Psoas muscle (tissue), 8 donors: ENCODE data around the gene CDIP1. TPM values are rescaled to one million over a fixed set of nuclear protein-coding genes. Genes with fewer than 3 reads are reported as not detected.

Experiments used
- ATAC-seq, 4 donors: fragments of 200-7000 bp; cut with Tn5 transposase; one replicate each; pipeline ENCODE4 v1.9.1; 2020; ENCODE audit warnings: moderate library complexity in 3 of 4, mild to moderate bottlenecking in 2 of 4
- DNase-seq, 2 donors: peaks; one replicate each; pipeline ENCODE4 v3.0.0-alpha.2; 2020
- H3K27ac ChIP-seq: fragments of 200-600 bp; one replicate; pipeline ENCODE4 v1.8.0; 2022
- H3K27me3 ChIP-seq, 3 donors: fragments of 200-600 bp in 1 of 3; one replicate each; pipeline versions ENCODE4 v1.6.1 to v1.8.0; 2013 to 2022; ENCODE audit warnings: low read length in 2 of 3, mild to moderate bottlenecking in 2 of 3, moderate library complexity in 1 of 3; ENCODE audit not compliant: insufficient read depth in 3 of 3
- H3K36me3 ChIP-seq, 2 donors: fragments of 200-600 bp in 1 of 2; one replicate each; pipeline versions ENCODE4 v1.6.1 to v1.8.0; 2013 to 2022; ENCODE audit warnings: low read depth in 1 of 2, mild to moderate bottlenecking in 1 of 2, moderate library complexity in 1 of 2; ENCODE audit not compliant: insufficient read depth in 1 of 2
- H3K4me1 ChIP-seq: fragments of 200-600 bp; one replicate; pipeline ENCODE4 v1.8.0; 2022
- H3K4me3 ChIP-seq: fragments of 200-600 bp; one replicate; pipeline ENCODE4 v1.8.0; 2022; ENCODE audit warnings: mild to moderate bottlenecking
- H3K9me3 ChIP-seq: fragments of 200-600 bp; one replicate; pipeline ENCODE4 v1.8.0; 2022
- CTCF ChIP-seq: fragments of 200-600 bp; IDR thresholded peaks from one replicate; pipeline ENCODE4 v1.8.0; 2022; ENCODE audit warnings: antibody characterized with exemption
- WGBS, 3 donors: extraction: QIAGEN DNeasy Blood & Tissue Kit; methylation state at CpG; one replicate each; pipeline versions ENCODE4 v1.1.6 to v1.1.7; 2013; 5-methylcytosine and 5-hydroxymethylcytosine counted together
- intact Hi-C, 2 donors: fragments of 100-400 bp; cut with DNase I; formaldehyde crosslinking; loops; one replicate each; pipeline versions ENCODE4 v1.11.0 to v1.14.2; 2022
- polyA plus RNA-seq, 3 donors: library from polyadenylated mRNA; stranded (reverse); fragments of 200-250 nt; gene quantifications; one replicate each; pipeline ENCODE4 v1.2.3, GENCODE V29; 2013
- total RNA-seq, 4 donors: library from RNA; stranded (reverse); fragmentation: NEBNext Ultra II Directional in 2 of 4; extraction: Animal tissue kit (Norgen Biotek cat#: 25700) in 2 of 4; gene quantifications; one replicate each; pipeline versions ENCODE4 v1.2.1 to v1.2.4, GENCODE V29; 2021 to 2023
- donor health status: healthy with polysubstance abuse.
- donor health status: DM: no; HTN: no; CAD: no; lungs with moderate emphysema.
- donor health status: Bipolar disorder and iron deficiency.
- donor health status: healthy.
- donor health status: DM: yes; HTN: yes; CAD: no.
- donor health status: DM: no; HTN: no; CAD: no.
- donor health status: DM: no; HTN: no; CAD: no.
- donor health status: DM: yes; HTN: yes; CAD: no.

The CDIP1 gene
- total and polyA plus RNA-seq, 7 donors: 18.7 to 51.8 (median 31.3) TPM

- Histone ChIP-seq H3K4me1 (no peaks in the 10 kb centered on the region), H3K36me3 (peaks cover 0 to 47% of the 10 kb centered on the region in 2 donors), H3K9me3 (no peaks in the 10 kb centered on the region), H3K27me3 (no peaks in the 10 kb centered on the region), H3K27ac (no peak overlapping the region), H3K4me3 (no peak overlapping the region)
- DNase-seq: no peak
- ATAC-seq: no peak
- TF ChIP-seq CTCF: no peak
- WGBS, 3 donors: 85 to 90% (median 85%) methylated on average over 22 of the region's 22 CpGs
- intact Hi-C loops: loop anchor here in 1 of 2 donors (2.0 kb wide), 1 partner anchor 23 kb away; no protein-coding TSS in a partner anchor
Measured at GRCh38 chr16:4463522-4464163, 74.9 kb downstream of the CDIP1 start.

- 75 to 80% (median 75%) methylated on average over 27 of the region's 27 CpGs for WGBS, 3 donors
- ATAC-seq (peak in 3 of 4 donors; percentile 23 to 31 (median 23)), DNase-seq (no peak)
- Histone ChIP-seq H3K27ac (no peak overlapping the region), H3K27me3 (no peaks in the 10 kb centered on the region), H3K9me3 (no peaks in the 10 kb centered on the region), H3K36me3 (peaks cover 0 to 67% of the 10 kb centered on the region in 2 donors), H3K4me3 (no peak overlapping the region), H3K4me1 (no peaks in the 10 kb centered on the region)
- intact Hi-C loops: loop anchor here in 1 of 2 donors (2.0 kb wide), 1 partner anchor 21 kb away; no protein-coding TSS in a partner anchor
- TF ChIP-seq CTCF: no peak
Measured at GRCh38 chr16:4461250-4462085, 77.1 kb downstream of the CDIP1 start.

GRCh38 chr16:4460936-4461249, 77.7 kb downstream of the CDIP1 start:
- intact Hi-C loops: no loop called here
- Histone ChIP-seq H3K36me3 (peaks cover 0 to 73% of the 10 kb centered on the region in 2 donors), H3K27ac (no peak overlapping the region), H3K4me3 (no peak overlapping the region), H3K9me3 (no peaks in the 10 kb centered on the region), H3K4me1 (no peaks in the 10 kb centered on the region), H3K27me3 (no peaks in the 10 kb centered on the region)
- WGBS, 3 donors: 81 to 83% (median 82%) methylated on average over 5 of the region's 5 CpGs
- no peak for DNase-seq
- peak in 1 of 4 donors; percentile 9 for ATAC-seq
- no peak for TF ChIP-seq CTCF

Other genes with a start within 250 kb of the CDIP1 start
- 1 to 10 TPM; 1.7 to 3.3 (median 2.4) TPM for gene GLIS2, start 222.7 kb downstream of the CDIP1 start, total RNA-seq
- gene GLIS2, start 222.7 kb downstream of the CDIP1 start, polyA plus RNA-seq: 1 to 10 TPM in 2 of 3 donors, under 1 TPM in 1; 0.96 to 1.3 (median 1.0) TPM
- gene PAM16, start 187.5 kb downstream of the CDIP1 start, total RNA-seq: 10 to 100 TPM; 60.5 to 84.2 (median 70.7) TPM
- gene PAM16, start 187.5 kb downstream of the CDIP1 start, polyA plus RNA-seq: 100 to 1,000 TPM; 144 to 163 (median 160) TPM
- gene VASN, start 166.9 kb downstream of the CDIP1 start, total RNA-seq: 1 to 10 TPM; 3.0 to 3.6 (median 3.4) TPM
- gene VASN, start 166.9 kb downstream of the CDIP1 start, polyA plus RNA-seq: 1 to 10 TPM; 2.0 to 3.8 (median 3.3) TPM
- gene CORO7, start 122.2 kb downstream of the CDIP1 start, total RNA-seq: 1 to 10 TPM; 5.2 to 7.9 (median 7.2) TPM
- 1 to 10 TPM; 3.4 to 5.8 (median 3.9) TPM for gene CORO7, start 122.2 kb downstream of the CDIP1 start, polyA plus RNA-seq
- 100 to 1,000 TPM in 1 of 4 donors, 10 to 100 TPM in 3; 77.4 to 110 (median 80.5) TPM for gene DNAJA3, start 112.9 kb downstream of the CDIP1 start, total RNA-seq
- 100 to 1,000 TPM in 1 of 3 donors, 10 to 100 TPM in 2; 68.0 to 104 (median 95.9) TPM for gene DNAJA3, start 112.9 kb downstream of the CDIP1 start, polyA plus RNA-seq
- gene NMRAL1, start 64.1 kb downstream of the CDIP1 start, total RNA-seq: 1 to 10 TPM; 2.5 to 5.5 (median 3.9) TPM
- gene NMRAL1, start 64.1 kb downstream of the CDIP1 start, polyA plus RNA-seq: 1 to 10 TPM; 4.0 to 5.1 (median 4.2) TPM
- gene HMOX2, start 62.4 kb downstream of the CDIP1 start, total RNA-seq: 10 to 100 TPM; 20.8 to 26.6 (median 22.6) TPM
- gene HMOX2, start 62.4 kb downstream of the CDIP1 start, polyA plus RNA-seq: 10 to 100 TPM; 22.2 to 49.0 (median 23.8) TPM
- under 1 TPM in 3 of 4 donors, not detected in 1; 0.04 to 0.32 (median 0.07) TPM for gene C16orf96, start 17.6 kb upstream of the CDIP1 start, total RNA-seq
- gene C16orf96, start 17.6 kb upstream of the CDIP1 start, polyA plus RNA-seq: under 1 TPM in 1 of 3 donors, not detected in 2; 0.05 TPM
- gene UBALD1, start 76.1 kb upstream of the CDIP1 start, total RNA-seq: 10 to 100 TPM; 23.0 to 47.5 (median 37.5) TPM
- gene UBALD1, start 76.1 kb upstream of the CDIP1 start, polyA plus RNA-seq: 10 to 100 TPM; 13.6 to 40.2 (median 28.3) TPM
- gene MGRN1, start 86.1 kb upstream of the CDIP1 start, total RNA-seq: 10 to 100 TPM; 44.2 to 63.1 (median 59.4) TPM
- 10 to 100 TPM; 20.2 to 36.3 (median 24.6) TPM for gene MGRN1, start 86.1 kb upstream of the CDIP1 start, polyA plus RNA-seq
- 10 to 100 TPM in 1 of 4 donors, 1 to 10 TPM in 3; 6.3 to 20.2 (median 8.4) TPM for gene NUDT16L1, start 154.8 kb upstream of the CDIP1 start, total RNA-seq
- 1 to 10 TPM; 6.6 to 9.7 (median 7.4) TPM for gene NUDT16L1, start 154.8 kb upstream of the CDIP1 start, polyA plus RNA-seq
- 1 to 10 TPM; 5.2 to 9.1 (median 7.4) TPM for gene ANKS3, start 195.5 kb upstream of the CDIP1 start, total RNA-seq
- 10 to 100 TPM; 10.7 to 15.0 (median 14.2) TPM for gene ANKS3, start 195.5 kb upstream of the CDIP1 start, polyA plus RNA-seq
- gene DNAAF8, start 195.8 kb upstream of the CDIP1 start, total RNA-seq: 1 to 10 TPM in 1 of 4 donors, under 1 TPM in 2, not detected in 1; 0.42 to 1.1 (median 0.71) TPM
- 1 to 10 TPM; 1.2 to 2.1 (median 1.8) TPM for gene DNAAF8, start 195.8 kb upstream of the CDIP1 start, polyA plus RNA-seq
- gene ZNF500, start 228.4 kb upstream of the CDIP1 start, total RNA-seq: 1 to 10 TPM; 4.8 to 8.9 (median 7.9) TPM
- gene ZNF500, start 228.4 kb upstream of the CDIP1 start, polyA plus RNA-seq: 1 to 10 TPM; 3.7 to 8.4 (median 5.1) TPM
- gene SEPTIN12, start 249.6 kb upstream of the CDIP1 start, total RNA-seq: not detected
- under 1 TPM in 1 of 3 donors, not detected in 2; 0.41 TPM for gene SEPTIN12, start 249.6 kb upstream of the CDIP1 start, polyA plus RNA-seq